Activated B cell treated with CpG ODN at 0.5 μM for 24 hours (primary cell): ENCODE measurements around the gene PRDM16. TPM values are rescaled to one million over a fixed set of nuclear protein-coding genes. Genes with fewer than 3 reads are reported as not detected.

Experiments
- ATAC-seq: fragments of 200-7000 bp; cut with Tn5 transposase; one replicate; pipeline ENCODE4 v1.10.0; 2021; ENCODE audit warnings: low read depth, mild to moderate bottlenecking, moderate library complexity
- CTCF ChIA-PET: fragments of 350-600 bp; sonication (Branson Sonifier 250); formaldehyde crosslinking; loops from one replicate; lab custom pipeline; 2021; ENCODE audit warnings: antibody characterized with exemption; lab: Charles Lee
- POLR2A ChIA-PET: fragments of 350-600 bp; sonication (Branson Sonifier 250); formaldehyde crosslinking; loops from one replicate; lab custom pipeline; 2021; ENCODE audit warnings: antibody characterized with exemption; lab: Charles Lee
- DNase-seq: peaks from one replicate; pipeline ENCODE4 v3.0.0; 2022
- H3K27ac Mint-ChIP-seq: one replicate; pipeline ENCODE4 v1.8.0; 2020; ENCODE audit warnings: mixed read lengths
- H3K27me3 Mint-ChIP-seq: one replicate; pipeline ENCODE4 v1.8.0; 2021; ENCODE audit warnings: mixed read lengths
- H3K36me3 Mint-ChIP-seq: one replicate; pipeline ENCODE4 v1.8.0; 2021; ENCODE audit warnings: low read depth, mixed read lengths
- H3K4me1 Mint-ChIP-seq: one replicate; pipeline ENCODE4 v1.8.0; 2021; ENCODE audit warnings: mixed read lengths
- H3K4me3 Mint-ChIP-seq: one replicate; pipeline ENCODE4 v1.8.0; 2020; ENCODE audit warnings: mild to moderate bottlenecking, mixed read lengths
- H3K9me3 Mint-ChIP-seq: one replicate; pipeline ENCODE4 v1.8.0; 2020; ENCODE audit warnings: mixed read lengths
- intact Hi-C: fragments of 100-400 bp; cut with micrococcal nuclease; formaldehyde crosslinking; loops from one replicate; pipeline ENCODE4 v1.15.1; 2024
- total RNA-seq: library from RNA; stranded (reverse); gene quantifications from 2 replicates; pipeline ENCODE4 v1.2.3, GENCODE V29; 2022
- TF ChIP-seq, protein P1 (sequence below): fragments of 200-600 bp; IDR thresholded peaks from one replicate; pipeline ENCODE4 v1.8.0; 2022; ENCODE audit warnings: antibody characterized with exemption, mild to moderate bottlenecking

Gene PRDM16
- total RNA-seq, 1 donor from 2014 or later = not detected

DNA sequence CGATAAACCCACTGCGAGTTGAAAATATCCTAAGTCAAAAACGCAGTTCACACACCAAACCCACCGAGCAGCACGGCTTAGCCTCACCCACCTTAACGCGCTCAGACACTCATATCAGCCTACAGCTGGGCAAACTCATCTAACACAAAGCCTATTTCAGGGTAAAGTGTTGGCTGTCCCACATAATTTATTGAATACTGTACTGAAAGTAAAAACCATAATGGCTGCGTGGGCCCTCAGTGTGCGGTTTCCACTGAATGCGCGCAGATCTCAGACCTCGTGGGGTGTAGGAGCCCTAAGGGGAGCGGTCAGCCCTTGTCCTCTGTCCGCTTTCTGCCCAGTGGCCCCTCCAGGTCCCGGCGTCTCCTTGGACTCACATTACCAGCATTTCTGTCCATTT is 227.8 kb downstream of the PRDM16 start:
- DNase-seq = no peak
- no peak for ATAC-seq
- TF ChIP-seq, protein P1, sequence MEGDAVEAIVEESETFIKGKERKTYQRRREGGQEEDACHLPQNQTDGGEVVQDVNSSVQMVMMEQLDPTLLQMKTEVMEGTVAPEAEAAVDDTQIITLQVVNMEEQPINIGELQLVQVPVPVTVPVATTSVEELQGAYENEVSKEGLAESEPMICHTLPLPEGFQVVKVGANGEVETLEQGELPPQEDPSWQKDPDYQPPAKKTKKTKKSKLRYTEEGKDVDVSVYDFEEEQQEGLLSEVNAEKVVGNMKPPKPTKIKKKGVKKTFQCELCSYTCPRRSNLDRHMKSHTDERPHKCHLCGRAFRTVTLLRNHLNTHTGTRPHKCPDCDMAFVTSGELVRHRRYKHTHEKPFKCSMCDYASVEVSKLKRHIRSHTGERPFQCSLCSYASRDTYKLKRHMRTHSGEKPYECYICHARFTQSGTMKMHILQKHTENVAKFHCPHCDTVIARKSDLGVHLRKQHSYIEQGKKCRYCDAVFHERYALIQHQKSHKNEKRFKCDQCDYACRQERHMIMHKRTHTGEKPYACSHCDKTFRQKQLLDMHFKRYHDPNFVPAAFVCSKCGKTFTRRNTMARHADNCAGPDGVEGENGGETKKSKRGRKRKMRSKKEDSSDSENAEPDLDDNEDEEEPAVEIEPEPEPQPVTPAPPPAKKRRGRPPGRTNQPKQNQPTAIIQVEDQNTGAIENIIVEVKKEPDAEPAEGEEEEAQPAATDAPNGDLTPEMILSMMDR = no peak
- ChIA-PET CTCF (no interaction called here), POLR2A (no interaction called here)
- intact Hi-C loops = no loop called here
- no peaks in the 10 kb centered on the region for H3K9me3 Mint-ChIP-seq
- H3K4me1 Mint-ChIP-seq = no peaks in the 10 kb centered on the region
- H3K27me3 Mint-ChIP-seq = no peaks in the 10 kb centered on the region
- H3K4me3 Mint-ChIP-seq = no peak overlapping the region
- no peaks in the 10 kb centered on the region for H3K36me3 Mint-ChIP-seq
- H3K27ac Mint-ChIP-seq = no peak overlapping the region

DNA sequence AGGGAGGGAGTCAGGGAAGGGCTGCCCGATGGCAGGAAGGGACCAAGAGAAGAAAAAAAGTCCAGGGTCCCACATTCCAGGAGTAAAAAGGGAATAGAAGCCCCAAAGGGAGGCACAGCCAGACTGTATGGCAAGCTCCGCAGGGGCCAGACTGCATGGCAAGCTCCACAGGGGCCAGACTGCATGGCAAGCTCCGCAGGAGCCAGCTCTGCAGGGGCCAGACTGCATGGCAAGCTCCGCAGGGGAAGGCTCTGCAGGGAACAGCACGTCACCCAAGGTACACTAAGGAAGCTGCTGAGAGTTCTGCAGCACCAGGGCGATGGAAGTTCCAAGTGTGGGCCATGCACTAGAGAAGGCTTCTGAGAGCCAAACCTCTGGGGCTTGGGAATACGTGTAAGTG is 228.8 kb downstream of the PRDM16 start:
- TF ChIP-seq, protein P1 = no peak
- CTCF ChIA-PET = no interaction called here
- intact Hi-C loops = no loop called here
- POLR2A ChIA-PET = no interaction called here
- Mint-ChIP-seq H3K4me3 (no peak overlapping the region), H3K9me3 (no peaks in the 10 kb centered on the region), H3K27ac (no peak overlapping the region), H3K4me1 (no peaks in the 10 kb centered on the region), H3K36me3 (no peaks in the 10 kb centered on the region), H3K27me3 (no peaks in the 10 kb centered on the region)
- ATAC-seq = no peak
- DNase-seq = no peak

DNA sequence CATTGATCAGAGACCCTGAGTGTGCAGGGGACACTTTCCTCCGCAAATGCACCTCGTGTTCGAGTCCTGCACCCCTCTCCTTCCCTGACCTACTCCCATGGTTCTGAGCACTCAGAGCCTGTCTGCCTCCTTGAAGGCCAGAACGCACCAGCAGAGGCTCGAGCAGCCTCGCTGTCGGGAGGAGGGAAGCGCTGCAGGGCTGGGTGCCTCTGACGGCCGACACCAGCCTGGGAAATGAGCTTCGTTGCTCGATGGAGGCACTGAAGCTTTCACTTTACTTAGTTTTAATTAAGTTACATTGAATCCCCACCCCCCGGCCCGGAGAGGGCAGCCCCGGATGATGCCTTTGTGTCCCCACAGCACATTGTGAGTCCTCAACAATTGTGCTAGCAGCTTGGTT is 229.2 kb downstream of the PRDM16 start:
- H3K4me3 Mint-ChIP-seq = no peak overlapping the region
- ATAC-seq (no peak), DNase-seq (no peak)
- ChIA-PET POLR2A (no interaction called here), CTCF (no interaction called here)
- no peak overlapping the region for H3K27ac Mint-ChIP-seq
- no peaks in the 10 kb centered on the region for H3K36me3 Mint-ChIP-seq
- no peaks in the 10 kb centered on the region for H3K4me1 Mint-ChIP-seq
- no peaks in the 10 kb centered on the region for H3K9me3 Mint-ChIP-seq
- H3K27me3 Mint-ChIP-seq = no peaks in the 10 kb centered on the region
- intact Hi-C loops = no loop called here
- TF ChIP-seq, protein P1 = no peak

DNA sequence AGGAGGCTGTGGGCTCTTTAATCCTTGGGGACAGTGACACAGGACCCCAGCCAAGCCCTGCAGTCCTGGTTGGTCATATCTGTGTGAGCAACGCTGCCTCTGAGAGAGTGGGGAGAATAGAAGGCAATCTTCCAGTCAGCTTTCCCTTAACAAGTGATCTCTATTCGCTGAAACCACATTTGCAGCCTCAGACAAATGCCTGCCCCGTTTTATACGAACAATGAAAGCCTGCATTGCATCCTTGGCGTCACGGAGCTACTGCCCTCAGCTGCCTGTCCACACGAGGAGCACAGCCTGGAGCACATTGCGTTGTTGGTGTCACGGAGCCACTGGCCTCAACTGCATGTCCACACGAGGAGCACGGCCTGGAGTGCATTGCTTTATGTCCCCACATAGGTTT is 235.2 kb downstream of the PRDM16 start:
- ChIA-PET POLR2A (no interaction called here), CTCF (no interaction called here)
- intact Hi-C loops = no loop called here
- no peaks in the 10 kb centered on the region for H3K27me3 Mint-ChIP-seq
- H3K4me3 Mint-ChIP-seq = no peak overlapping the region
- TF ChIP-seq, protein P1 = no peak
- no peaks in the 10 kb centered on the region for H3K9me3 Mint-ChIP-seq
- no peak for DNase-seq
- no peaks in the 10 kb centered on the region for H3K36me3 Mint-ChIP-seq
- H3K27ac Mint-ChIP-seq = no peak overlapping the region
- peaks cover 5% of the 10 kb centered on the region for H3K4me1 Mint-ChIP-seq
- ATAC-seq = no peak

DNA sequence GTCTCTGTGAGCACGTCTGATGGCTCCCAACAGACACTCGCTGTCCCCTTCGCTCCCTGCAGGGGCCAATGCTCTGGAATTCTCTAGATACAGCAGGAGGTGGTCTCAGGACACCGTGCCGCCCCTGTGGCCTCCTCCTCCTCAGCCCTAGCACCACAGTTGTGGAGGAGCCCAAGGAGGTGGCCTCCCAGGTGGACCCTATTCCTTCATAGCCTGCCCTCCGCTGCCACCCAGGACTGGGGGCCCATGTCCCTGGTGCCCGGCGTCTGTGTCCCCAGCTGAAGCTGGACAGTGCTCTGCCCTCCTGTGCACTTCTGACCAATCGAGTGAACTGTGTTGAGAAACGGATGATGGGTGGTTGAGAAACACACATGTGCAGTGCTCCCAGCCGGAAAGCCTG is 235.7 kb downstream of the PRDM16 start:
- TF ChIP-seq, protein P1 = no peak
- Mint-ChIP-seq H3K4me1 (peaks cover 5% of the 10 kb centered on the region), H3K27me3 (no peaks in the 10 kb centered on the region), H3K27ac (no peak overlapping the region), H3K4me3 (no peak overlapping the region), H3K36me3 (no peaks in the 10 kb centered on the region), H3K9me3 (no peaks in the 10 kb centered on the region)
- POLR2A ChIA-PET = no interaction called here
- intact Hi-C loops = no loop called here
- CTCF ChIA-PET = no interaction called here
- DNase-seq = no peak
- ATAC-seq = no peak
